OCI-LY1 (cell line): ENCODE results near the gene LTBP2.

Experiments
- H2AFZ ChIP-seq: fragments of 200-600 bp; sonication (generic), shearing (Covaris generic); 2 replicates; pipeline ENCODE4 v1.6.0; 2014; ENCODE audit warnings: antibody characterized with exemption, mild to moderate bottlenecking, low read length
- H3F3A ChIP-seq: fragments of 200-600 bp; sonication (generic), shearing (Covaris generic); 2 replicates; pipeline ENCODE4 v1.6.0; 2014; ENCODE audit warnings: mild to moderate bottlenecking, antibody characterized with exemption, low read length, moderate library complexity; ENCODE audit not compliant: insufficient read depth
- H3K27ac ChIP-seq: fragments of 200-600 bp; sonication (generic); 2 replicates; pipeline ENCODE4 v1.5.1; 2014; ENCODE audit warnings: low read length, mixed run types, mild to moderate bottlenecking, low read depth; ENCODE audit not compliant: poor library complexity, severe bottlenecking
- H3K27me3 ChIP-seq: fragments of 200-600 bp; sonication (generic); 2 replicates; pipeline ENCODE4 v1.6.0; 2014; ENCODE audit warnings: antibody characterized with exemption, mild to moderate bottlenecking, low read length, moderate library complexity; ENCODE audit not compliant: insufficient read depth
- H3K36me3 ChIP-seq: fragments of 200-600 bp; sonication (generic); 2 replicates; pipeline ENCODE4 v1.6.1; 2014; ENCODE audit warnings: mild to moderate bottlenecking, antibody characterized with exemption, low read length, moderate library complexity, mixed read lengths; ENCODE audit not compliant: insufficient read depth
- H3K4me1 ChIP-seq: fragments of 200-600 bp; sonication (generic); 2 replicates; pipeline ENCODE4 v1.5.1; 2014; ENCODE audit warnings: mild to moderate bottlenecking, low read length, moderate library complexity; ENCODE audit not compliant: insufficient read depth, severe bottlenecking
- H3K4me2 ChIP-seq: fragments of 200-600 bp; sonication (generic), shearing (Covaris generic); 2 replicates; pipeline ENCODE4 v1.6.1; 2014; ENCODE audit warnings: low read length
- H3K4me3 ChIP-seq: fragments of 200-600 bp; sonication (generic); 2 replicates; pipeline ENCODE4 v1.5.1; 2014; ENCODE audit warnings: low read length, low read depth, mild to moderate bottlenecking, mixed read lengths; ENCODE audit not compliant: poor library complexity, severe bottlenecking
- H3K79me2 ChIP-seq: fragments of 200-600 bp; shearing (Covaris generic); 2 replicates; pipeline ENCODE4 v1.6.1; 2016; ENCODE audit warnings: mixed run types, low read length, mixed read lengths; ENCODE audit not compliant: insufficient read depth
- H3K9ac ChIP-seq: fragments of 200-600 bp; sonication (generic), shearing (Covaris generic); 2 replicates; pipeline ENCODE4 v1.6.1; 2014; ENCODE audit warnings: mild to moderate bottlenecking, low read length, mixed read lengths
- H3K9me2 ChIP-seq: fragments of 200-600 bp; sonication (generic), shearing (Covaris generic); 2 replicates; pipeline ENCODE4 v1.6.1; 2014; ENCODE audit warnings: low read depth, mild to moderate bottlenecking, low read length, mixed read lengths
- H3K9me3 ChIP-seq: fragments of 200-600 bp; shearing (Covaris generic); 2 replicates; pipeline ENCODE4 v1.6.1; 2014; ENCODE audit warnings: low read length, mixed read lengths
- H4K20me1 ChIP-seq: fragments of 200-600 bp; sonication (generic), shearing (Covaris generic); 2 replicates; pipeline ENCODE4 v1.6.0; 2016; ENCODE audit warnings: mild to moderate bottlenecking, low read length; ENCODE audit not compliant: insufficient read depth
- EZH2 ChIP-seq: fragments of 200-600 bp; sonication (generic), shearing (Covaris generic); IDR thresholded peaks from 2 replicates; pipeline ENCODE4 v1.8.0; 2017; ENCODE audit warnings: borderline replicate concordance, mixed run types, mild to moderate bottlenecking, antibody characterized with exemption, low read length, moderate library complexity, mixed read lengths
- TF ChIP-seq, protein P1 (sequence below): fragments of 200-600 bp; sonication (generic), shearing (Covaris generic); IDR thresholded peaks from 2 replicates; pipeline ENCODE4 v1.5.1; 2017; ENCODE audit warnings: mild to moderate bottlenecking, antibody characterized with exemption, low read length, moderate library complexity, mixed read lengths

LTBP2 gene

DNA sequence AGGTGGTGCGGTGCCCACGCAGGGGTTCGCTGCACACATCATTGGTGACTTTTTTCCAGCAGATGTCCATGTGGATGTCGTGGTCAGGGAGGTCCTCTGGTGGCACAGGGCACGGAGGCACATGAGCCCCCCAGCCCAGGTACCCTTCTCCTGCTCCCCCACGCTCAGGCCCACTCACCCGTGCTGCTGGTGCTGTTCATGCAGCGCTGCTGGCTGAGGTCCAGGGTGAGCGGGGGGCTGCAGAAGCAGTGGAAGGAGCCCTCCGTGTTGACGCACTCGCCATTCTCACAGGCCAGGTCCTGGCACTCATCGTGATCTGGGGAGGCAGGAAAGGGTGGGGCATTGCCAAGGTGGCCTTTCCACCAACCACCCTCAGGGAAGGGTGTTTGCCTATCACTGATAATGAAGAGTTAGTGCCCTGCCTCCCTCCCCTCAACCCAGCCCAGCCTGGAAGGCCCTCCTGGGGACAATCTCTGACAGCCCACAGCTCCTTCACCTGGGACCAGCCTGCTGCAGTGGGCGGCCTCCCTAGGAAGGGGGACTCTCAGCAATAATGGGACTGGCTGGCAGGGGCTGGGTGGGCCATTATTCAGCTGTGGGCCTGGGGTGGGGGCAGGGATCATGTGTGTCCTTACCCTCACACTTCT is 108.6 kb downstream of the LTBP2 start:
- Histone ChIP-seq H3K4me3 (no peak overlapping the region), H3K79me2 (no peaks in the 10 kb centered on the region), H4K20me1 (no peaks in the 10 kb centered on the region), H3K36me3 (no peaks in the 10 kb centered on the region), H3F3A (no peaks in the 10 kb centered on the region), H3K9me3 (no peaks in the 10 kb centered on the region), H2AFZ (no peak overlapping the region), H3K9ac (no peak overlapping the region), H3K9me2 (no peaks in the 10 kb centered on the region), H3K4me2 (no peak overlapping the region), H3K27ac (no peak overlapping the region), H3K27me3 (no peaks in the 10 kb centered on the region), H3K4me1 (no peaks in the 10 kb centered on the region)
- no peak for TF ChIP-seq EZH2
- TF ChIP-seq, protein P1, sequence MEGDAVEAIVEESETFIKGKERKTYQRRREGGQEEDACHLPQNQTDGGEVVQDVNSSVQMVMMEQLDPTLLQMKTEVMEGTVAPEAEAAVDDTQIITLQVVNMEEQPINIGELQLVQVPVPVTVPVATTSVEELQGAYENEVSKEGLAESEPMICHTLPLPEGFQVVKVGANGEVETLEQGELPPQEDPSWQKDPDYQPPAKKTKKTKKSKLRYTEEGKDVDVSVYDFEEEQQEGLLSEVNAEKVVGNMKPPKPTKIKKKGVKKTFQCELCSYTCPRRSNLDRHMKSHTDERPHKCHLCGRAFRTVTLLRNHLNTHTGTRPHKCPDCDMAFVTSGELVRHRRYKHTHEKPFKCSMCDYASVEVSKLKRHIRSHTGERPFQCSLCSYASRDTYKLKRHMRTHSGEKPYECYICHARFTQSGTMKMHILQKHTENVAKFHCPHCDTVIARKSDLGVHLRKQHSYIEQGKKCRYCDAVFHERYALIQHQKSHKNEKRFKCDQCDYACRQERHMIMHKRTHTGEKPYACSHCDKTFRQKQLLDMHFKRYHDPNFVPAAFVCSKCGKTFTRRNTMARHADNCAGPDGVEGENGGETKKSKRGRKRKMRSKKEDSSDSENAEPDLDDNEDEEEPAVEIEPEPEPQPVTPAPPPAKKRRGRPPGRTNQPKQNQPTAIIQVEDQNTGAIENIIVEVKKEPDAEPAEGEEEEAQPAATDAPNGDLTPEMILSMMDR, result no peak

DNA sequence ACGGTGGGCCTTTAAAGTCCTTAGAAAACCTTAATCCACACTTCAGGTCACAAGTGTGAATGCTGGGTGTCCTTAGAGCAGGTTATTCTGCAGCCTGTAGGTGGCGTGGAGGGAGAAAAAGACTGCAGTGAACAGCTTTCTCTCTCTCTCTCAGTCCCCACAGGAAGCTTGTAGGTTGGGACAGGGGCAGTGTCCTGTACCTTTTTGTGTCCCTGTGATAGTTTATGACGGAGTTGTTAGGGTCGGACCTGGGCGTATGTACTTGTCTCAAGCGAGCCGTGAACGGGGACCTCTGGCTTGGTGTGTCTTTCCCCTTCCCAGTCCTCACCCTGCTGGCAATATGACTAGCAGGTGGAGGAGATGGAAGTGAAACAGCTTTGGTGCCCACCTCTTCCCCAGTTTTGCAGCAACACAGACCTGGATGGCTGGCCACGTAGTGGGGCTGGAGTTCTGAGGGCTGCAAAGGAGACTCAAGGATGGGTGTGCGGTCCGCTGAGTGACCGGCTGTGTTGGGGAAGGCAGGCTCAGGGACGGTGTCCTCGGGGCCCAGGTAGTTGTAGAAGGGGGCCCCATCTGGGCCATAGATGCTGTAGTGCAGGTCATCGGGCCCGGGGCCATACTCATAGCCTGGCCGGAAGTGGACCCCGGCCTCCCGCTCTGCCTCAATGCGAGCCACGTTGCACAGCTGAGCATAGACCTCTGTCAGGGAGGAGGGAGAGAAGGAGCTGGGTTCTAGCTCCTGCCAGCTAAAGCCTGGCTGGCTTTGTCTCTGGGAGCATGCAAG is 109.6 kb downstream of the LTBP2 start:
- Histone ChIP-seq H3K79me2 (no peaks in the 10 kb centered on the region), H3K36me3 (no peaks in the 10 kb centered on the region), H3K9ac (no peak overlapping the region), H4K20me1 (no peaks in the 10 kb centered on the region), H3K4me3 (no peak overlapping the region), H3K4me2 (no peak overlapping the region), H2AFZ (no peak overlapping the region), H3K27ac (no peak overlapping the region), H3K9me2 (no peaks in the 10 kb centered on the region), H3K9me3 (no peaks in the 10 kb centered on the region), H3K27me3 (no peaks in the 10 kb centered on the region), H3F3A (no peaks in the 10 kb centered on the region), H3K4me1 (no peaks in the 10 kb centered on the region)
- TF ChIP-seq, protein P1, result peak; percentile 70
- no peak for TF ChIP-seq EZH2

DNA sequence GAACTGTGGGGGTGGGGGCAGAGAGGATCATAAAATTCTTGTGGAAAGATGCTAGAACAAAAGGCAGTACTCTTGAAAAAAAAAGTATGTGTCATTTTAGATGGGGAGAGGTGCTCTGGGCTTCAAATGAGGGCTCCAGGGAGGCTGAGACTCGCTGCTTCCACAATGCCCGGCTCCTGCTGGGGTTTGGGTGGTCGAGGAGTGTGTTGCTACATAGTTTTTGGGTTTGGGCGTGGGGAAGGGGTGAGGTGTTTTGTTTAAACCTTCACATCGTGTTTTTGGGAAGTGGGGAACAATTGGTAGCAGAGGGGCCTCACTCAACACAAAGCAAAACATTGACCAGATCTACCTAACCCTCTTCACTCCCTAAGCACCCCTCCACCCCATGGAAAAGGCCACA is 110.3 kb downstream of the LTBP2 start:
- H3K4me2 ChIP-seq, result no peak overlapping the region
- no peaks in the 10 kb centered on the region for H3K79me2 ChIP-seq
- no peak overlapping the region for H2AFZ ChIP-seq
- H3K4me3 ChIP-seq, result no peak overlapping the region
- H4K20me1 ChIP-seq, result no peaks in the 10 kb centered on the region
- no peaks in the 10 kb centered on the region for H3K27me3 ChIP-seq
- H3K4me1 ChIP-seq, result no peaks in the 10 kb centered on the region
- no peaks in the 10 kb centered on the region for H3K9me3 ChIP-seq
- TF ChIP-seq EZH2, result no peak
- TF ChIP-seq, protein P1, result no peak
- H3K9me2 ChIP-seq, result no peaks in the 10 kb centered on the region
- no peak overlapping the region for H3K27ac ChIP-seq
- H3K9ac ChIP-seq, result no peak overlapping the region
- H3F3A ChIP-seq, result no peaks in the 10 kb centered on the region
- no peaks in the 10 kb centered on the region for H3K36me3 ChIP-seq
